ENCODE results near the gene GRM5.
A peak's percentile ranks its signal among the peaks of the same experiment; 100 is the strongest.

The GRM5 gene

DNA sequence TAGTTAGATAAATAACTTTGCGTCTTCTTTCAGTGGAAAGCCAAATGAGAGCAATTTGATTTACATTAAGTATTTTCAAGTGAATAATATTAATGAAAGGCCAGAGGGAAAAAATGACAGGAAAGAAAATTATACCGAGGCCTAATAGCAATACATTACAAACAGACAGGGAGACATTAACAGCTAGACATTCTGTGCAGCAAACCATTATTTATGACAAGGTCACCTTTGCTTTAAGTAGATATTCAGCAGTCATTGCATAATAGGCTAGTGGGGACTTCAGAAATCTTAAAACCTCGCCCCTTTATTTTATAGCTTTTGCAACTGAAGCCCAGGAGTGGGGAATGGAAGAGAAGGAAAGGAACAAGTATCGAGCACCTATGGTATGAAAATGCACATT lies 321.6 kb downstream of the GRM5 start:
- H3K4me3 Mint-ChIP-seq: no peak overlapping the region
- H3K9me3 Mint-ChIP-seq: peaks cover 2% of the 10 kb centered on the region
- no peaks in the 10 kb centered on the region for H3K4me1 Mint-ChIP-seq
- ATAC-seq: no peak
- H3K36me3 Mint-ChIP-seq: no peaks in the 10 kb centered on the region
- H3K27me3 Mint-ChIP-seq: no peaks in the 10 kb centered on the region
- no peak overlapping the region for H3K27ac Mint-ChIP-seq

DNA sequence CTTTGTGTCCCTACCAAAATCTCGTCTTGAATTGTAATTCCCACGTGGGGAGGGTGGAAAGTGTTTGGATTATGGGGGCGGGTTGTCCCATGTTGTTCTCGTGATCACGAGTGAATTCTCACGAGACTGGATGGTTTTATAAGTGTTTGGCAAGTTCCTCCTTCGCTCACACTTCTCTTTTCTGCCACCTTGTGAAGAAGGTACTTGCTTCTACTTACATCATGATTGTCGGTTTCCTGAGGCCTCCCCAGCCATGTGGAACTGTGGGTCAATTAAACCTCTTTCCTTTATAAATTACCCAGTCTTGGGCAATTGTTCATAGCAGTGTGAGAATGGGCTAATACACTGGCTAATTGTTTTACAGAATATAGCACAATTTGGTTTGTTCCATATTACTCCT lies 326.3 kb downstream of the GRM5 start:
- Mint-ChIP-seq H3K4me3 (no peak overlapping the region), H3K36me3 (no peaks in the 10 kb centered on the region), H3K9me3 (peaks cover 4% of the 10 kb centered on the region), H3K27me3 (no peaks in the 10 kb centered on the region), H3K4me1 (no peaks in the 10 kb centered on the region), H3K27ac (no peak overlapping the region)
- ATAC-seq: no peak

DNA sequence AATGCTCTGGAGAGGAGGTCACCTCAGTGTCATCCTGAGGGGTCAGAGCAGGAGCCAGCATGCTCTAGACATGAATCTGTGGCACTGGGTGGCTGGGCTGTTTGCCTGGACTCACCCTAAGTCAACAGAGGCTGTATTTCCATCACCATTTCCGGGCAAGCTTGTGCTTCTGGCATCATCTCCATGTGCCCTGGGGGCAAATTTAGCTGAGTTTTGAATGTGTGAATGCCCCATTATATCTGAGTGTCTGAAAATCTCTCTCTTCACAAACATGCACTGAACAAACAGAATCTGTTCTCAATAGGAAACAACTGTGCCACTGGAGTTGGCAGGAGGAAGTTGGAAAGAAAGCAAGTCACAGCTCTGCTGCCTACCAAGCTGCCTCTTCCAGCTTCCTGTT lies 356.2 kb downstream of the GRM5 start:
- Mint-ChIP-seq H3K4me1 (no peaks in the 10 kb centered on the region), H3K36me3 (no peaks in the 10 kb centered on the region), H3K9me3 (peaks cover 6% of the 10 kb centered on the region), H3K27ac (no peak overlapping the region), H3K4me3 (no peak overlapping the region), H3K27me3 (no peaks in the 10 kb centered on the region)
- ATAC-seq: no peak

- no peak overlapping the region for H3K4me3 Mint-ChIP-seq
- H3K9me3 Mint-ChIP-seq: peaks cover 9% of the 10 kb centered on the region
- H3K36me3 Mint-ChIP-seq: no peaks in the 10 kb centered on the region
- H3K27ac Mint-ChIP-seq: no peak overlapping the region
- H3K4me1 Mint-ChIP-seq: no peaks in the 10 kb centered on the region
- ATAC-seq: no peak
- no peaks in the 10 kb centered on the region for H3K27me3 Mint-ChIP-seq
Measured at GRCh38 chr11:88704485-88704884, 361.3 kb downstream of the GRM5 start.

- Mint-ChIP-seq H3K4me1 (no peaks in the 10 kb centered on the region), H3K27ac (no peak overlapping the region), H3K36me3 (no peaks in the 10 kb centered on the region), H3K9me3 (peaks cover 9% of the 10 kb centered on the region), H3K27me3 (no peaks in the 10 kb centered on the region), H3K4me3 (no peak overlapping the region)
- ATAC-seq: no peak
Measured at GRCh38 chr11:88701816-88702215, 364.0 kb downstream of the GRM5 start.

- Mint-ChIP-seq H3K4me1 (no peaks in the 10 kb centered on the region), H3K27me3 (no peaks in the 10 kb centered on the region), H3K36me3 (no peaks in the 10 kb centered on the region), H3K4me3 (no peak overlapping the region), H3K27ac (no peak overlapping the region), H3K9me3 (peaks cover 2% of the 10 kb centered on the region)
- no peak for ATAC-seq
Measured at GRCh38 chr11:88697139-88697538, 368.6 kb downstream of the GRM5 start.

GRCh38 chr11:88695689-88696414 lies 369.9 kb downstream of the GRM5 start:
- Mint-ChIP-seq H3K9me3 (peaks cover 2% of the 10 kb centered on the region), H3K4me1 (no peaks in the 10 kb centered on the region), H3K4me3 (no peak overlapping the region), H3K27me3 (no peaks in the 10 kb centered on the region), H3K36me3 (no peaks in the 10 kb centered on the region), H3K27ac (no peak overlapping the region)
- peak; percentile 35 for ATAC-seq

- no peaks in the 10 kb centered on the region for H3K36me3 Mint-ChIP-seq
- no peak for ATAC-seq
- no peak overlapping the region for H3K27ac Mint-ChIP-seq
- H3K27me3 Mint-ChIP-seq: no peaks in the 10 kb centered on the region
- peaks cover 2% of the 10 kb centered on the region for H3K9me3 Mint-ChIP-seq
- H3K4me1 Mint-ChIP-seq: no peaks in the 10 kb centered on the region
- H3K4me3 Mint-ChIP-seq: no peak overlapping the region
Measured at GRCh38 chr11:88692306-88693086, 373.3 kb downstream of the GRM5 start.

DNA sequence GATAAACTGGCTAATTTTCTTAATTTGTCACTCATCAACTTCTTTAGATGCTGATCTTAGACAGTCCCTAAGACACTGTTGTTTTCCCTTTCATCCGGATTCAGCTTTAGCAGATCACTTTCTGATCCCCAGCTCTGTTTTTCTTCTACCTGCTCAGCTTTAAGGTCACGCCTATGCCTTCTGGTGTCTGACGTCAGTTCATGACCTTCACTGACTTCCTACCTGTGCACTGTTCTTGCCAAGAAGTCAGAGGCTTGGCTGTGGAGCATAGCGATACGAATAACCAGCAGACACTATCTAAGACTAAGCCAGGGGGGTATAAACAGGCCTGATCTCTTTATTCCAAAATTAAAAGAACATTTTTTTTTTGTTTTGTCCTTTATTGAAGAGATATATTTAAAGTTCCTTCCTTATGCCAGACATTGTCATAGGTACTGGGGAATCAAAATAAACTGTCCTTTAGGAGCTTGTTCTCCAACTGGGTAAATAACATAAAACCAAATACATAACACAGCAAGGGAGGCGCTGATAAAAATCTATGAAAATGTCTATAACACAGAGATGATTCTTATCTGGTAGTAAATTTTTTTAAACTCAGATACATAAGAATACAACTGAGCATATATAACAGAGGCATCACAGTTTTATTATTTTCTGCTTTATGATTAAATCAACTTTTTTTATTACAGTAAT lies 376.1 kb downstream of the GRM5 start:
- Mint-ChIP-seq H3K4me1 (no peaks in the 10 kb centered on the region), H3K36me3 (no peaks in the 10 kb centered on the region), H3K27me3 (no peaks in the 10 kb centered on the region), H3K27ac (no peak overlapping the region), H3K9me3 (peaks cover 5% of the 10 kb centered on the region), H3K4me3 (no peak overlapping the region)
- no peak for ATAC-seq

- no peak for ATAC-seq
- Mint-ChIP-seq H3K9me3 (peaks cover 5% of the 10 kb centered on the region), H3K36me3 (no peaks in the 10 kb centered on the region), H3K27me3 (no peaks in the 10 kb centered on the region), H3K27ac (no peak overlapping the region), H3K4me1 (no peaks in the 10 kb centered on the region), H3K4me3 (no peak overlapping the region)
Measured at GRCh38 chr11:88683024-88683423, 382.8 kb downstream of the GRM5 start.

GRCh38 chr11:88680806-88681205 lies 385.0 kb downstream of the GRM5 start:
- H3K4me1 Mint-ChIP-seq: no peaks in the 10 kb centered on the region
- no peaks in the 10 kb centered on the region for H3K36me3 Mint-ChIP-seq
- no peak overlapping the region for H3K4me3 Mint-ChIP-seq
- ATAC-seq: no peak
- peaks cover 5% of the 10 kb centered on the region for H3K9me3 Mint-ChIP-seq
- H3K27me3 Mint-ChIP-seq: no peaks in the 10 kb centered on the region
- H3K27ac Mint-ChIP-seq: no peak overlapping the region

DNA sequence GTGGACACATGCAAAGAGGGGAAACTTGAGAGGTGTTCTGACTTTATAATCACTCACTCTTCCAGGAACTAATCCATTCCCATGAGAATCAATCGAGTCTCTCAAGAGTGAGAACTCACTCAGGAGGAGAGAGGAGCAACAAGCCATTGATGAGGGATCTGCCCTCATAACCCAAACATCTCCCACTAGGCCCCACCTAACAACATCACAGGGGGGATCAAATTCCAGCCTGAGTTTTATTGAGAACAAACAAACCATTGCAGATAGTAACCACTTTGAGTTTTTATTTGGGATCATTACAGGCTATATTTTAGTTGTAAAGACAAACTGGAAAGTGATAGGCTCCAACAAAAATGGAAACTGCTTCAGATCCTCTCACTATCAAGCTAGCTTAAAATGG lies 399.4 kb downstream of the GRM5 start:
- no peaks in the 10 kb centered on the region for H3K27me3 Mint-ChIP-seq
- H3K9me3 Mint-ChIP-seq: peaks cover 3% of the 10 kb centered on the region
- no peak for ATAC-seq
- H3K4me3 Mint-ChIP-seq: no peak overlapping the region
- no peaks in the 10 kb centered on the region for H3K4me1 Mint-ChIP-seq
- H3K36me3 Mint-ChIP-seq: no peaks in the 10 kb centered on the region
- H3K27ac Mint-ChIP-seq: no peak overlapping the region

GRCh38 chr11:88657076-88657738 lies 408.6 kb downstream of the GRM5 start:
- Mint-ChIP-seq H3K27me3 (no peaks in the 10 kb centered on the region), H3K4me3 (no peak overlapping the region), H3K36me3 (no peaks in the 10 kb centered on the region), H3K27ac (no peak overlapping the region), H3K4me1 (peaks cover 6% of the 10 kb centered on the region), H3K9me3 (no peaks in the 10 kb centered on the region)
- ATAC-seq: no peak

DNA sequence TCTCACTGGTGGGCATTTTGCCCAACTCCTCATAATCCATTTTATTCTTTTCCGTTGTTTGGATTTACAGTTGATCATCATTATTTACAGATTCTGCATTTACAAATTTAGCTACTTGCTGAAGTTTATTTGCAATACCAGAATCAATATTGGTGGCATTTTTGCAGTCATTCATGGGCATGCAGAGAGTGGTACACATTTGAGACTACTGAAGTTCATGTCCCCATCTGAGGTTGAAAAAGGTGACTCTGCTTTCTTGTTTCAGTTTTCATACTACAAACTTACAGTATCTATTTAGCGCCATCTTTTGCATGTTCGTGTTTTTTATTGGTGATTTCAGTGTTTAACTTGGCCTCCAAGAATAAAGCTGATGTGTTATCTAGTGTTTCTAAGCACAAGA lies 409.5 kb downstream of the GRM5 start:
- peaks cover 6% of the 10 kb centered on the region for H3K4me1 Mint-ChIP-seq
- no peak overlapping the region for H3K4me3 Mint-ChIP-seq
- no peaks in the 10 kb centered on the region for H3K36me3 Mint-ChIP-seq
- ATAC-seq: no peak
- H3K27me3 Mint-ChIP-seq: no peaks in the 10 kb centered on the region
- H3K9me3 Mint-ChIP-seq: no peaks in the 10 kb centered on the region
- H3K27ac Mint-ChIP-seq: no peak overlapping the region

DNA sequence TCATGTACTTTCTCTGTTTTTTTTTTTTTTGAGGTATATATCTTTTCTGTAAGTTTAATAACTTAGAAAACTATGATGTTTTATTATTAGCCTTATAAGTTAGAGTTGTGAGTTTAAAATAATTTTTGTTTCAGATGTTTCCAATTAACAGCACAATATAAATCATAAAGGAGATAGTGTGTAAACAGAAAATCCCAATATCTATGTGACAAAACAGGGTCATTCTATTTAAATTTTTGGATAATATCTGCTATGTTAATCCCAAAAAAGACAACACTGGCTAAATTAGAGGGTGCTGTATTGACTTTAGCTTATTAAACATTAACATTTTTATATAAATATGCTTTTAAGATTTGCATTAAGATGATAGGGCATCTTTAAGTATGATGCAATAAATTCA lies 410.1 kb downstream of the GRM5 start:
- H3K4me3 Mint-ChIP-seq: no peak overlapping the region

More for the DNA sequence above, 410.1 kb downstream of the GRM5 start:
- Mint-ChIP-seq H3K36me3 (no peaks in the 10 kb centered on the region), H3K9me3 (no peaks in the 10 kb centered on the region), H3K27me3 (no peaks in the 10 kb centered on the region), H3K4me1 (peaks cover 6% of the 10 kb centered on the region), H3K27ac (no peak overlapping the region)
- no peak for ATAC-seq
